Fibroblast of villous mesenchyme (primary cell): ENCODE results near the gene FLAD1. TPM values are rescaled to one million over a fixed set of nuclear protein-coding genes. Genes with fewer than 3 reads are reported as not detected.
A peak's percentile ranks its signal among the peaks of the same experiment; 100 is the strongest.

Experiments
- DNase-seq: peaks from one replicate; pipeline ENCODE4 v3.0.0-alpha.2; 2010; ENCODE audit warnings: low read depth
- H3K4me3 ChIP-seq: 2 replicates; pipeline ENCODE4 v1.5.1; 2011; ENCODE audit warnings: low read depth, mild to moderate bottlenecking, low read length
- total RNA-seq: library from RNA; depleted of rRNA; stranded (reverse); fragments of >200 nt; gene quantifications from 2 replicates; pipeline ENCODE4 v1.2.3, GENCODE V29; 2012
- TF ChIP-seq, protein P1 (sequence below): IDR thresholded peaks from 2 replicates; pipeline ENCODE4 v1.5.1; 2012; ENCODE audit warnings: low read depth, mild to moderate bottlenecking, low read length; ENCODE audit not compliant: insufficient read depth

Gene FLAD1
- total RNA-seq, 1 donor, result 22.9 TPM

DNA sequence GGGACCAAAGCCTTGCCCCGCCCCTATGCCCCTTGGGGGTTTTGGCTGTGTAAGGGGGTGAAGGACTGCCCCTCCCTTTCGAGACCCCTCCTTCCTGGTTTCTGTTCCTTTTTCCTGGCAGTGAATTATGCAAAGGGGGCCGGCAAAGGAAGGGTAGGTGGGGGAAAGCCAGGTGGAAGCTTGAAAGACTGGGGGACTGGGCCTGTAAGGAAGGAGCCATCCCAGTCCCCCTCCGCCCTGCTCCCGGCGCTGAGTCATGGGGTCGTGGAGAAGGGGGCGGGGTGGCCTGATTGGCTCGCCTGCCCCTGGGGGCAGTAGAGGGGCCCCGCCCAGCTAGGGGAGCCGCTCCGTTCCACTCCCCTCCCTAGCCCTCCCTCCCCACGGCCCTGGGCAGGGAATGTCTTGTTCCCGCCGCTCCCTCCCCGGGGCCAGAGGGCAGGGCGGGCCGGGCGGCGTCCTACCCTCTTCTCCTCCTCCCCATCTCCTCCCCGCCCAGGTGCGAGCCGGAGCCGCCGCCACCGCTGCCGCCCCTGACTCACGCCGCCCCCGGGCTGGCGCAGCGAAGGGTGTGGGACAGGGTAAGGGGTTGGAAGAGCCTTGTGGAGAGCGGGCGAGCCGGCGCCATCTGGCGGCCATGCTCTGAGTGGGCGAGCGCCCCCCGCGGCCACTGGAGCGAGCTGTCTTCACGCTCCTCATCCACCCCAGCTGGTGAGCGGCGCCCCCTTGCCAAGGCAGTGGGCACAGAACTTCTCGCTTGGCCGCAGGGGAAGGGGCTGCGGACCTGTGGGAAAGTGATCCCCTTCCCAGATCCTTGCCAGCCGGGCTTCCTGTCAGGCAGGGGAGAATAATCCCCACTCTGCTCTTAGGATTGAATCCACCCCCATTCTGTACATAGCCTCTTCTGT lies 34.1 kb downstream of the FLAD1 start:
- H3K4me3 ChIP-seq, result peak overlapping the region; percentile 36
- TF ChIP-seq, protein P1, sequence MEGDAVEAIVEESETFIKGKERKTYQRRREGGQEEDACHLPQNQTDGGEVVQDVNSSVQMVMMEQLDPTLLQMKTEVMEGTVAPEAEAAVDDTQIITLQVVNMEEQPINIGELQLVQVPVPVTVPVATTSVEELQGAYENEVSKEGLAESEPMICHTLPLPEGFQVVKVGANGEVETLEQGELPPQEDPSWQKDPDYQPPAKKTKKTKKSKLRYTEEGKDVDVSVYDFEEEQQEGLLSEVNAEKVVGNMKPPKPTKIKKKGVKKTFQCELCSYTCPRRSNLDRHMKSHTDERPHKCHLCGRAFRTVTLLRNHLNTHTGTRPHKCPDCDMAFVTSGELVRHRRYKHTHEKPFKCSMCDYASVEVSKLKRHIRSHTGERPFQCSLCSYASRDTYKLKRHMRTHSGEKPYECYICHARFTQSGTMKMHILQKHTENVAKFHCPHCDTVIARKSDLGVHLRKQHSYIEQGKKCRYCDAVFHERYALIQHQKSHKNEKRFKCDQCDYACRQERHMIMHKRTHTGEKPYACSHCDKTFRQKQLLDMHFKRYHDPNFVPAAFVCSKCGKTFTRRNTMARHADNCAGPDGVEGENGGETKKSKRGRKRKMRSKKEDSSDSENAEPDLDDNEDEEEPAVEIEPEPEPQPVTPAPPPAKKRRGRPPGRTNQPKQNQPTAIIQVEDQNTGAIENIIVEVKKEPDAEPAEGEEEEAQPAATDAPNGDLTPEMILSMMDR, result peak; percentile 97
- peak; percentile 88 for DNase-seq

DNA sequence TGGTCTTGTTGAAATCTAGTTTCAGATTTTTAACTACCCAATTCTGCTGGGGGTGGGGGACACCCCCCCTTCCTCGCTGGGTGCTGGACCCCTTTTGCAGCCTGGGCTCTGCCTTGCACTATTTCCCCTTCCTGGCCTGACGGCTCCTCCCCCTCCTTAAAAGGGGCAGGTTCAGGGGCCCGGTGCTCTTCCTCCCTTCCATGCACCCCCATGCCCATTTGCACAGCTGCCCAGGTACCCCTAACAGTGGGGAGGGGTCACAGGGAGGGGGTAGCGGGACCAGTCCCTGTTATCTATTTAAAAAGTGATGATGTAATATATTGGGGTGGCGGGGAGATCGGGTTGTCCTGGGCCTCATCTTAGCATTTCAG lies 34.8 kb downstream of the FLAD1 start:
- no peak for DNase-seq
- peak overlapping the region; percentile 36 for H3K4me3 ChIP-seq
- TF ChIP-seq, protein P1, result no peak

DNA sequence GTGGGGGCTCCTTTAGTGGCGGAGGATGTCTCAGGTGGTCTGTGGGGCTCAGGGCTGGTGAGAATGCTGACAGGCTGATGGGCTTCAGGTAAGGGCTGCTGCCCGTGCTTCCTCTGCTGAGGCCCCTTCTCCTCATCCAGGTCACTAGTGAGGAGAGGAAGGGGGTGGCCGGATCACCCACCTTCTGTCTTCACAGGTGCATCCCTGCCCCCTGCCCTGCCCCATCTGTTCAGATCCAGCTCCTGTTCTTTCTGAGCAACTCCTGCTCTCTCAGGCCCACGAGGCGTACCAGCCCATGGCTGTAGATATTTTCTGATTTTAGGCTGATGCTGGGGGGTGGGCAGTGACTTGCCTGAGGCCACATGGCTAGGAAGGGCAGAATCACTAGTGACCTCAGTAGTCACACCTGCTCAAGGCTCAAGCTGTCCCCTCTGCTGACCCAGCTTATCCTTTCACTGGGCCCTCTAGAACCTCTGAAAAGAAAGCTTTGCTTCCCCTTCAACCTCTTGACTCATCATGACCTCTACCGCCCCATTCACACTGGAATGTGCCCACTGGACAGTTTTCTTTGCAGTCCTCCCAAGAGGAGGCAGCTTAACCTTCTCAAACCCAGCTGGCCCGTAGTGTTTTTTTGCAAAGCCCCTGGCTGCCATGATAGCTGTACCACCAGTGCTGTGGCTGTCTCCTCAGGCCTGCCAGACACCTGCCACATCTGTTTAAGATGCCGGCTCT lies 35.6 kb downstream of the FLAD1 start:
- no peak for DNase-seq
- TF ChIP-seq, protein P1, result no peak
- no peak overlapping the region for H3K4me3 ChIP-seq

DNA sequence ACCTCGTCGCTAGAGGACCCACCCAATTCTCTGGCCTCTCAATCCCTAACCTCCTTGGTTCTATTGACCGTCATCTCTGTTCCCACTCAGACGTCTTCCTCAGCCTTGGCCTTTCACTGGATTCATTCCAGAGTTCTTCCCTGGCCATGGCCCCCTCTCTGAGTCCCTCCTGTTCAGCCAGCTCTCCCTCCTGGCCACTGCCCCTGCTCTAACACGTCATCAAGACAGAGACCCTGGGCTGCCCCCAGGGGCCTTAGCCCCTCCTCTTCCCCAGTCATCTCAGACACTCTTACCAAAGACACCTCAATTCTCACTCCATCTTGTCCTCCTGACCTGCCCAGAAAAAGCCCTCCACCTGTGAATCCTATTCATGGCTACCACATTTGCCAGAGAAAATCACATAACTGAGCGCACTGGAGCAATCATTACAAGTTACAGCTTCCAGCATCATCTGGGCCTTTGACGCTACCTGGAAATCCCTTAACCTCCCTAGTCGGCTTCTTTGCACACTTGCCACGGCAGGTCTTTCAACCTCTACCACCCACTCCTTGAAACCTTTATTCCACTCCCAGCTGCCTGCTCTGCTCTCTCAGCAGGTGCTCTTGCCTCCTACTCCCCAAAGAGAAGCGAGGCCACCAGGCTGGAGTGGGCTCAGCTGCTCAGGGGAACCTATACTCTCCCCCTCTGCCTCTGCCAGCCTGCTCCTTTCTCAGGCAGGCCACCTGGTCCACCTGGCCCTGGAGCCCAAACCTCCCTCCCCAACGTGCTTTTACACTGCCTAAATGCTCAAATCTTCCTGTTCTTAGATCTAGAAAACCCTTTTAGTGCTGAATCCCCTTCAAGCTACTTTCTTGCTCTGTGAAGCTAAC lies 36.5 kb downstream of the FLAD1 start:
- TF ChIP-seq, protein P1, result no peak
- no peak overlapping the region for H3K4me3 ChIP-seq
- no peak for DNase-seq

DNA sequence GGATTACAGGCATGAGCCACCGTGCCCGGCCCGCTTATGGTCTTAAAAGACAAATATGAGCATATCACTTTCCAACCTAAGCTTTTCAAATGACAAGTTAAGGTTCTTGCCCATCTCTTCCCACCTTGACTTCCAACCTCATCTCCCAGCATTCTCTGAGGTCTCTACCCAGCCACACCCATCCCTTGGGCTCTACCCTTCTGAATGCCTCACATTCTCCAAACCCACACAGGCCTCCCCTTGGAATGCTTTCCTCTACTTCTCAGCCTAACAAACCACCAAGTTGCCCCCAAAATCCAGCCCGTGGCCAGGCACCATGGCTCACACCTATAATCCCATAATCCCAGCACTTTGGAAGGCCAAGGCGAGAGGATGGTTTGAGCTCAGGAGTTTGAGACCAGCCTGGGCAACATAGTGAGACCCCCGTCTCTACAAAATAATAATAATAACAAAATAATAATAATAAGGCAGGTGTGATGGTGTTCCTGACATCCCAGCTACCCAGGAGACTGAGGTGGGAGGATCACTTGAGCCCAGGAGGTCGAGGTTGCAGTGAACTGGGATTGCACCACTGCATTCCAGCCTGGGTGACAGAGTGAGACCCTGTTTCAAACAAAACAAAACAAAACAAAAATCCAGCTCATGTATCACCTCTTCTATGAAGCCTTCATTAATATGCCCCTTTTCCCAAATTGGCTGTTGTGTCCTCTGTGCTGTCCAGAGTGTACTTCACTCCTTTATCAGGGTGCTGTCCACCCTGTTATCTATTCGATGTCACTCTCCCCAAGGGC lies 39.2 kb downstream of the FLAD1 start:
- H3K4me3 ChIP-seq, result no peak overlapping the region
- TF ChIP-seq, protein P1, result no peak
- no peak for DNase-seq

DNA sequence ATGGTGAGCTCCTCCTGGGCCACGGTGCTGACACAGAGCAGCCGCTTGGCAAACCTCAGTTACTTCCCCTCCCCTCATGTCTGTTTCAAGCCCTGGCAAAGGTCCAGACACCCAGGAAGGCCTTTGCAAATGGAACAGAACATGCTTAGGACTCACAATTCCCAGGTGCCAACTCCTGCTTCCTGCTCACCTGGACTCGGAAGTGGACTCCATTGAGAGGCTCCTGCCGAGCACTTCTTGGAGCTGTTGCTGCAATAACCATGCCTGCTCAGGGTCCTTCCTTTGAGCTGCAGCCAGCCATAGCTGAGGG lies 39.7 kb downstream of the FLAD1 start:
- TF ChIP-seq, protein P1, result no peak
- no peak overlapping the region for H3K4me3 ChIP-seq
- DNase-seq, result no peak
